Measurements from ENCODE around the gene GRIA3.

Gene GRIA3

DNA sequence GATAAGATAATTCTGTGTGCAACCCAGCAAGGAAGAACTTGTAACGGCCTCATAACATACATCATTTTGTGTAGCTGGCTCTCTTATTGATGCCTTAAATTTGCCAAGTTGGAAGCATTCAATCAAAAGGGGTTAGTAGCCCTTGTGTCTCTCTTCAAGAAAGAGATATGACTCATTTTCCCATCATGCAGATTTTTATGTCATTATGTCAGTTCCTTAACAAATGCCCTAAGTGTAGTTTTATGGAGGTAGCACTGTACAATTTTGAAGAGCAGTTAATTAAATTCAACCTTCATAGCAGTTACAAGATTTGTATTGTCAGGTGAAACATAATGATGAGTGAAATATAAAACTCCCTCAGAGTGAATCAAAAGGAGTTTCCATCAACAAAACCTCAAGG lies 215.6 kb downstream of the GRIA3 start:
- no peak for DNase-seq (ENCODE audit: low read depth)
- H3K4me3 ChIP-seq (replicated peaks; ENCODE audit: low read depth, low read length): no peak overlapping the region
- TF ChIP-seq, protein P1, sequence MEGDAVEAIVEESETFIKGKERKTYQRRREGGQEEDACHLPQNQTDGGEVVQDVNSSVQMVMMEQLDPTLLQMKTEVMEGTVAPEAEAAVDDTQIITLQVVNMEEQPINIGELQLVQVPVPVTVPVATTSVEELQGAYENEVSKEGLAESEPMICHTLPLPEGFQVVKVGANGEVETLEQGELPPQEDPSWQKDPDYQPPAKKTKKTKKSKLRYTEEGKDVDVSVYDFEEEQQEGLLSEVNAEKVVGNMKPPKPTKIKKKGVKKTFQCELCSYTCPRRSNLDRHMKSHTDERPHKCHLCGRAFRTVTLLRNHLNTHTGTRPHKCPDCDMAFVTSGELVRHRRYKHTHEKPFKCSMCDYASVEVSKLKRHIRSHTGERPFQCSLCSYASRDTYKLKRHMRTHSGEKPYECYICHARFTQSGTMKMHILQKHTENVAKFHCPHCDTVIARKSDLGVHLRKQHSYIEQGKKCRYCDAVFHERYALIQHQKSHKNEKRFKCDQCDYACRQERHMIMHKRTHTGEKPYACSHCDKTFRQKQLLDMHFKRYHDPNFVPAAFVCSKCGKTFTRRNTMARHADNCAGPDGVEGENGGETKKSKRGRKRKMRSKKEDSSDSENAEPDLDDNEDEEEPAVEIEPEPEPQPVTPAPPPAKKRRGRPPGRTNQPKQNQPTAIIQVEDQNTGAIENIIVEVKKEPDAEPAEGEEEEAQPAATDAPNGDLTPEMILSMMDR (IDR thresholded peaks at IDR 0.05; ENCODE audit: low read length, missing control alignments): no peak

DNA sequence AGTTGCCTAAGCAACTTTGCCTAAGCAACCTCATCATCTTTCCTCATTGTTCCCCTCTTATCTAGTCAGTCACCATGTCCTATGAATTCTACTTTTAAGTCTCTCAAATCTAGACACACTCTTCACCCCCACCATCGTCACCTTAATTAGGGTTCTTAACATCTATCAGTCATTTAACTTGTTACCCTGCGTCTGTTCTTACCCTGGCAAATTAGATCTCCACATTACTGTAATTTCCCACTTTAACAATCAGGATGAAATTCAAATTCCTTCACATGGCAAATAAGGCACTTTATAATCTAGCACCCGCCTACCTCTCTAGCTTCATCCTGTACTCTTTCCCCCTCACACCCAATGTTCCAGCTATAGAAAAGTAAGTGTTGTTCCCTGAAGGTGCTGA lies 221.2 kb downstream of the GRIA3 start:
- TF ChIP-seq, protein P1 (IDR thresholded peaks at IDR 0.05; ENCODE audit: low read length, missing control alignments): no peak
- DNase-seq (ENCODE audit: low read depth): no peak
- H3K4me3 ChIP-seq (replicated peaks; ENCODE audit: low read depth, low read length): no peak overlapping the region

DNA sequence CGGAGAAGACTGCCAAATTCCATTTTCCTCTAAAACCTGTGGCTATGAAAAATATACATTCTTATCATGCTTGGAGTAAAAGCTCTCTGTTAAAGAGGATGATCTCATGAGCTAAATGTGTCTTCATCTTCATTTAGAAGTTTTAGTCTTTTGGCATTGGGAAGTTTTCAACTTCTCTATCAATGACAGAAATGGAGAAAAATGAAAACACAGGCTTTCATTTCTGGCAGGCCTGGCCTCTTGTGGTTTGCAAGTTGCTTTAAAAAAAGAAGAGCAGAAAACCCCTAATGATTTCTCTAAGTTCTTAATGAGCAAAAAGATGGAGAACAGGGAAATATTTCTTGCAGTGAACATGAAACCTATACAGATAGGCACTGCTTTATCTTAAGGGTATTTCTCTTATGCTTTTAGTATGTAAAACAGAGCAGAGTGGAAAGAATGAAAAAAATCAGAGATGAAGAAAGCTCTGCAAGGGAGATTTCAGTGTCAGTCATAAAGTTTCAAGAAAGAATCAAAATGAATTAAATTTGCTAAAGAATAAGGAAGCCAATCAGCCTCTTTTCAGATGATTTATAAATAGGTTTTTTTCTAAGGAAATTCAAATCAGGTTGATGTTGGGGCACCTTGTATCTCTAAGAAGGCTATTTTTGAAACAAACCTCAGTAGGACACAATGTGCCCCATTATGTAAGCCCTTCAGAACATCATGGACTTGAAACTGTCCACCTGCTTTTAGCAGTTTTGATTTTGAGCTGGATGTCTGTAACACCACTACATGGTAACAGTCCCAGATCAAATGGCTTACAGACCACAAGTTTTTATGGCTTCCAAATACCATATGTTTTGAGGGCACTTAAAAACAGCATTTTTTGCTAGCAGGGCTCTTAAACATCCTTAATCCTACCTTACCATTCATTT lies 225.0 kb downstream of the GRIA3 start:
- H3K4me3 ChIP-seq (replicated peaks; ENCODE audit: low read depth, low read length): no peak overlapping the region
- TF ChIP-seq, protein P1 (IDR thresholded peaks at IDR 0.05; ENCODE audit: low read length, missing control alignments): no peak
- DNase-seq (ENCODE audit: low read depth): peak; percentile 14

DNA sequence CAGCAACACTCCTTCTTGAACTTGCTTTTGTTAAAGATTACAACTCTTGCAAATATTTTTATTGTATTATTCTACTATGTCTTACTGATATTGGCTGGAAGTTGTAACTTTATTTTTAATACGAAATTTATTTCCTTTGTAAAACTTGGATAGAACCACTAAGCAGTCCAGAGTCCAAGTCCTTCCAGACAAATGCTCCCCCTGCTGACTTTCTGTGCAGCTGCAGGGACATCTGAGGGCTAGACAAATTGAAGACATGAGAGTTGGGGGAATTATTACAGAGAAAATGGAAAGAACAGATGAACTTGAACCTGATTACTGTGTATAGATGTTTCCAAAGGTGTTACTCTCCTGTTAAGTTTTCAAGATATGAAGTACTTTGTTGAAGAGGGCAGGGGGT lies 238.8 kb downstream of the GRIA3 start:
- DNase-seq (ENCODE audit: low read depth): peak; percentile 51
- no peak overlapping the region for H3K4me3 ChIP-seq (replicated peaks; ENCODE audit: low read depth, low read length)
- TF ChIP-seq, protein P1 (IDR thresholded peaks at IDR 0.05; ENCODE audit: low read length, missing control alignments): peak; percentile 70

DNA sequence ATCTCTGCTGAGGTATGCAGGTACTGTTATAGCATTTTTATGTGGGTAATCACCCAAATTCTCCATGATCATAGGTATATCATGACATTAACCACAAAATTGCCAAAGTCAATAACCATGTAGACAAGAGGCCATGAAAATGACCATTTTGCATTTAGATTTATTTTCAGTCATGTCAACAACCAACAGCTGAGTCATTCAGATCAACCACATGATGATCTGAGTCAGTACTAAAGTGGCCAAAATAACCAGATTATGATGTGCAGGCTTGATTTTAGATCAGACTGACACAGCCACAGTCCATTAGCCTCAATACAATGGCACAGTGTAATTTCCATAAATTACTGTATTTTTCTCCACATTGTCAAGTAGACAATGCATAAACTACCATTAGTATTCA lies 240.5 kb downstream of the GRIA3 start:
- no peak overlapping the region for H3K4me3 ChIP-seq (replicated peaks; ENCODE audit: low read depth, low read length)
- TF ChIP-seq, protein P1 (IDR thresholded peaks at IDR 0.05; ENCODE audit: low read length, missing control alignments): no peak
- DNase-seq (ENCODE audit: low read depth): peak; percentile 36

DNA sequence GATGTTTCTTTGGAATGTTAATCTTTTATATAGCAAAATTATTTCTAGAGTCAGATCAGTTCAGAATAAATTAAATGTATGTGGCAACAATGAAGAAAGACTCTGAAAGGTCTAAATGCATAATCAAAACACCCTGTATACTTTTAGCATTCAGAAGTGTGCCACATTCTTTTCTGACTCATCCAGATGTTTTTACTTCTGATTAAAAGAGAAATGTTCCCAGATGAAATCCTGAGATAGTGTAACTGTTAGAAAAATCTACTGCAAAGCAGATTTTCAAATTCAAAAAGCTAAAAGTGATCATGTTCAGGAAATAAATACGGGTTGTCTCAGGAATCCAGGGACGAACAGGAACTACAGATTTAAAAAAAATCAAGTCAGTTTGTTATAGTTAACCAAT lies 241.4 kb downstream of the GRIA3 start:
- TF ChIP-seq, protein P1 (IDR thresholded peaks at IDR 0.05; ENCODE audit: low read length, missing control alignments): no peak
- DNase-seq (ENCODE audit: low read depth): no peak
- H3K4me3 ChIP-seq (replicated peaks; ENCODE audit: low read depth, low read length): no peak overlapping the region

DNA sequence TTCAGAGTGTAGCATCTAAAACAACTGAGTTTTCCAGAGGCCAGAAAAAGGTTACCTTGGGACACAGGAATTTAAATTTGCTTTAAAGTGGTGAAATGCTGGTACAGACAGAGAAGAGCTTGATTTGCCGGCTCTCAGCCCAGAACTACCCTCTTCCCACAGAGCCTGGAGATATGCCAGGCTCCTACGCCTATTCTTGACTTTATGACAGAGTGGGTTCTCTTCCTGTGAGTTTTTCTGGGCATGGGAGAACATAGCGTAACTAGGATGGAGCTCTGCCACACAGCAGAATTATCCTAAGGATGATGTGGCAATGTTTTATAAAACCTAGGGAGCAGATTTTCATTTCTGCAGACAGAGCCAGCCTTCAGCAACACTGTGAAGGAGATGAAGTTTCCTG lies 241.8 kb downstream of the GRIA3 start:
- no peak overlapping the region for H3K4me3 ChIP-seq (replicated peaks; ENCODE audit: low read depth, low read length)
- DNase-seq (ENCODE audit: low read depth): peak; percentile 61
- TF ChIP-seq, protein P1 (IDR thresholded peaks at IDR 0.05; ENCODE audit: low read length, missing control alignments): no peak
